Hepatocyte (in vitro differentiated cells): ENCODE results near the gene PAX6. TPM values are rescaled to one million over a fixed set of nuclear protein-coding genes. Genes with fewer than 3 reads are reported as not detected.

Source experiments
- DNase-seq: peaks from one replicate; pipeline ENCODE4 v3.0.0-alpha.2; 2016; ENCODE audit warnings: low spot score
- H2AFZ ChIP-seq: fragments of 200-600 bp; sonication (generic); 2 replicates; pipeline ENCODE4 v1.6.0; 2016; ENCODE audit warnings: antibody characterized with exemption, mild to moderate bottlenecking
- H3K27ac ChIP-seq: fragments of 200-600 bp; sonication (generic); 2 replicates; pipeline ENCODE4 v1.5.1; 2016; ENCODE audit warnings: mild to moderate bottlenecking
- H3K27me3 ChIP-seq: fragments of 200-600 bp; sonication (generic); 2 replicates; pipeline ENCODE4 v1.6.1; 2016
- H3K36me3 ChIP-seq: fragments of 200-600 bp; sonication (generic); replicated peaks from 2 replicates; pipeline ENCODE4 v1.5.1; 2016; ENCODE audit warnings: low read depth; ENCODE audit not compliant: insufficient read depth
- H3K4me1 ChIP-seq: fragments of 200-600 bp; sonication (generic); 2 replicates; pipeline ENCODE4 v1.5.1; 2016; ENCODE audit warnings: mild to moderate bottlenecking, moderate library complexity; ENCODE audit not compliant: insufficient read depth
- H3K4me2 ChIP-seq: fragments of 200-600 bp; sonication (generic); 2 replicates; pipeline ENCODE4 v1.6.0; 2016
- H3K4me3 ChIP-seq: fragments of 200-600 bp; sonication (generic); 2 replicates; pipeline ENCODE4 v1.5.1; 2016; ENCODE audit warnings: mild to moderate bottlenecking
- H3K79me2 ChIP-seq: fragments of 200-600 bp; sonication (generic); 2 replicates; pipeline ENCODE4 v1.6.0; 2017; ENCODE audit warnings: mild to moderate bottlenecking
- H3K9me2 ChIP-seq: fragments of 200-600 bp; sonication (generic); replicated peaks from 2 replicates; pipeline ENCODE4 v1.6.0; 2017; ENCODE audit warnings: mild to moderate bottlenecking; ENCODE audit not compliant: insufficient read depth
- H3K9me3 ChIP-seq: fragments of 200-600 bp; sonication (generic); 2 replicates; pipeline ENCODE4 v1.5.1; 2016; ENCODE audit warnings: low read depth, mild to moderate bottlenecking
- H4K20me1 ChIP-seq: fragments of 200-600 bp; sonication (generic); 2 replicates; pipeline ENCODE4 v1.6.0; 2016; ENCODE audit warnings: mild to moderate bottlenecking; ENCODE audit not compliant: insufficient read depth, poor library complexity, severe bottlenecking
- EZH2 ChIP-seq: fragments of 200-600 bp; sonication (generic); IDR thresholded peaks from 2 replicates; pipeline ENCODE4 v1.6.1; 2016; ENCODE audit warnings: antibody characterized with exemption, mild to moderate bottlenecking, borderline replicate concordance
- EZH2phosphoT487 ChIP-seq: fragments of 200-600 bp; sonication (generic); IDR thresholded peaks from one replicate; pipeline ENCODE4 v1.6.1; 2018; ENCODE audit warnings: antibody characterized with exemption, mild to moderate bottlenecking, low read depth, moderate library complexity; ENCODE audit not compliant: unreplicated experiment, severe bottlenecking
- WGBS: methylation state at CpG from one replicate; pipeline ENCODE4 v1.1.6; 2016; ENCODE audit warnings: low lambda C conversion rate; ENCODE audit errors: missing lambda C conversion rate; 5-methylcytosine and 5-hydroxymethylcytosine counted together
- polyA plus RNA-seq: library from polyadenylated mRNA; unstranded; fragments of >200 nt; fragmentation: Nextera tagmentation; extraction: Ambion mirVana; gene quantifications from 2 replicates; pipeline ENCODE4 v1.2.1, GENCODE V29; 2016
- total RNA-seq: library from RNA; depleted of rRNA; stranded (reverse); fragments of >200 nt; gene quantifications from 2 replicates; pipeline ENCODE4 v1.2.3, GENCODE V29; 2014
- TF ChIP-seq, protein P1 (sequence below): fragments of 200-600 bp; sonication (generic); IDR thresholded peaks from 2 replicates; pipeline ENCODE4 v1.5.1; 2016; ENCODE audit warnings: antibody characterized with exemption, mild to moderate bottlenecking; ENCODE audit not compliant: poor library complexity

PAX6 gene
- total and polyA plus RNA-seq, 2 experiments from 2014 or later: 0.21 to 0.70 TPM

DNA sequence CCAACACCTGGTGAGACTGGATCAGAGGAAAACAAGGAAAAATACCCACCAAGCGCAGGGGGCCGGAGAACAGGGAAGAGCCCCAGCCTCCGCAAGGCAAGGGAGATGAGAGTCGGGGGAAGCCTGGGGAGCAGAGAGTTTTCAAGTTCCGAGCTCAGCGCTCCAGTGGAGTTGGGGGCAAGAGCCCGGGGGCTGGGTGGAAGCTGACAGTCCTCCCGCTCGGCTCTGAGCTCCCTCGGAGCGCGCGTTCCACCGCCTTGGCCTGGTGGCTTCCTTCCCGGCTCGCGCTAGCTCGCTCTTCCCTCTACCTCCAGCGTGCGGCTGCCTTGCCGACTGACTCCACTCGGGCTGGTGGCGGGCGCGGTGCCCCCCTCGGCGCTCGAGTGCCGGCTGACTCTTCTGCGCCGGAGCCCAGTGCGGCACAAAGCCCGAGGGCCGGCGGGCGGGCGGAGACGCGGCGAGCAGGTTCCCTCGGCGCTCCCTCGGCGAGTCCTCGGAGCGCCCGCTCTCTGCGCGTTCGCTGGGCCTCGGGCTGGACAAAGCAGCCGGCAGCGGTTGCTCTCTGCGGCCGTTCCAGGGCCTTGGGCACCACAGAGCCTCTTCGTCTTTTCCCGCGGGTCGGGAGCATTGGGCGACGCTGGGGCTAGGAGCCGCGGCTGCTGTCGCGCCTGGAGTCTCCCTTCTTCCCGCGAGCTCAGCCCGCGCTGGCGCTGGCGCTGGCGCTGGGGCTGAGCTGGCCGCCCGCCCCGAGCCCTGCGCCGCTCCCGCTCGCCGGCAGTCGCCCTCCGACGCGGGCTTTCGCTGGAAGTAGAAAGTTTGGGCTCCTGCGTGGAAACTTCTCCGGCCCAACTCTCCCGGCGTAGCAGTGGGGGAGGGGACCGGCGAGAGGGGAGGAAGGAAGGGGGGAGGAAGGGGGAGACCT is 1.0 kb downstream of the PAX6 start:
- Histone ChIP-seq H4K20me1 (no peaks in the 10 kb centered on the region), H3K9me3 (no peaks in the 10 kb centered on the region), H2AFZ (peak overlapping the region; percentile 12), H3K27ac (no peak overlapping the region), H3K79me2 (no peaks in the 10 kb centered on the region), H3K9me2 (no peaks in the 10 kb centered on the region), H3K27me3 (peaks cover 100% of the 10 kb centered on the region), H3K4me1 (peaks cover 35% of the 10 kb centered on the region), H3K4me2 (peak overlapping the region; percentile 83), H3K36me3 (no peaks in the 10 kb centered on the region), H3K4me3 (peak overlapping the region; percentile 12)
- WGBS: 2% methylated on average over 87 of the region's 91 CpGs
- peak; percentile 73 for TF ChIP-seq EZH2
- TF ChIP-seq, protein P1, sequence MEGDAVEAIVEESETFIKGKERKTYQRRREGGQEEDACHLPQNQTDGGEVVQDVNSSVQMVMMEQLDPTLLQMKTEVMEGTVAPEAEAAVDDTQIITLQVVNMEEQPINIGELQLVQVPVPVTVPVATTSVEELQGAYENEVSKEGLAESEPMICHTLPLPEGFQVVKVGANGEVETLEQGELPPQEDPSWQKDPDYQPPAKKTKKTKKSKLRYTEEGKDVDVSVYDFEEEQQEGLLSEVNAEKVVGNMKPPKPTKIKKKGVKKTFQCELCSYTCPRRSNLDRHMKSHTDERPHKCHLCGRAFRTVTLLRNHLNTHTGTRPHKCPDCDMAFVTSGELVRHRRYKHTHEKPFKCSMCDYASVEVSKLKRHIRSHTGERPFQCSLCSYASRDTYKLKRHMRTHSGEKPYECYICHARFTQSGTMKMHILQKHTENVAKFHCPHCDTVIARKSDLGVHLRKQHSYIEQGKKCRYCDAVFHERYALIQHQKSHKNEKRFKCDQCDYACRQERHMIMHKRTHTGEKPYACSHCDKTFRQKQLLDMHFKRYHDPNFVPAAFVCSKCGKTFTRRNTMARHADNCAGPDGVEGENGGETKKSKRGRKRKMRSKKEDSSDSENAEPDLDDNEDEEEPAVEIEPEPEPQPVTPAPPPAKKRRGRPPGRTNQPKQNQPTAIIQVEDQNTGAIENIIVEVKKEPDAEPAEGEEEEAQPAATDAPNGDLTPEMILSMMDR: no peak
- DNase-seq: peak; percentile 61

DNA sequence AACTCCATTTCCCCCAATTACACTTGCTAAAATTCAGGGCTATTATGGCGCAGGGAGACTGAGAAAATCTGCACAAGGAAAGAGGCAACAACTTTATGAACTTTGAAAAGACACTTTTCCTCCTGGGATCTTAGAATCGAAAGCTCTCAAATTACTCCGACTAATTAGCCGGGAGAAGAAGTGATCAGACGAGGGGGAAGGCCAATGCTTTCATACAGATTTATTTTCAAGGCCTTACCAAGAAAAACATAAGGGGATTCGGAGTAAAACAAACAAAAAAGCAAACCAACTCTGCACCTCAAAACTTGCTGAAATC is 1.6 kb downstream of the PAX6 start:
- Histone ChIP-seq H3K4me2 (peak overlapping the region; percentile 83), H3K79me2 (no peaks in the 10 kb centered on the region), H3K9me2 (no peaks in the 10 kb centered on the region), H3K9me3 (no peaks in the 10 kb centered on the region), H3K27me3 (peaks cover 100% of the 10 kb centered on the region), H3K36me3 (no peaks in the 10 kb centered on the region), H2AFZ (no peak overlapping the region), H3K4me3 (no peak overlapping the region), H3K4me1 (peaks cover 40% of the 10 kb centered on the region), H3K27ac (no peak overlapping the region), H4K20me1 (no peaks in the 10 kb centered on the region)
- TF ChIP-seq, protein P1: no peak
- TF ChIP-seq EZH2phosphoT487: peak; percentile 20
- 12% methylated on average over 6 of the region's 6 CpGs for WGBS
- no peak for DNase-seq

DNA sequence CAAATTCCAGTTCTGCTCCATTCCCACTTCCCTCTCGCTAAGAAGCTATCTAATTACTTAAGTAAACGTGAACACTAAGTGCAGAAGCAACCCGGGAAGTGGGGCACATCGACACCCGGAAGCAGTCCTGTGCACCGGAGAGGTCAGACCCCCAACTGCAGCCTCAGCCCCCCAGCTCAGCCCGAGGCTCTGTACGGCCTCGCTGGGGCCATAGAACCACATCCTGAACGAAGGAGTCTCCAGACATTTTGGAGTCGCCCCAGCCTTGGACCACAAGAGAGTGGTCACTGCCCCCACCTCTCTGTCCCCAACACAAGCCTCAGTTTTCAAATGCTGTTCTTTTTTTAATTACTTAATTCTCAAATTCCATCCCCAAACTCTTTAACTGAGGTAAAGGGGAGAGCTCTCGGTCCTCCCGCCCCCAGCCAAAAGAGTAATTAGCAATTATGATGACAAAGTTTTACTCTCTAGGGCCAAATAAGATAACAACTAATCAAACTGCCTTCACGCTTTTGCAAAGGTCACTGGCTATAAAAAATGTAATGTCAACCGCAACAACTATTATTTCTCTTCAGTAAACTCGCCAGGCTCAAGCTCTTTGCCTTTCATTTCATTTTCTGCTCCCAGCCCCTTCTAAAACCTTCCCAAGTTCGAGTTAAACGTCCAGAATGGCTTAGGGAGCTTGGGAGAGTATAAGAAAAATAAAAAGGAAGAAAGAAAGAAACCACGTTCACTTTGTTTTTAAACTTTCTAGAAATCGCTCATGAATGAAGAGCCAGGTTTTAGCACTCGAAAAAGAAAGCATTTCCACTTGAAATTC is 2.2 kb downstream of the PAX6 start:
- H3K27ac ChIP-seq: no peak overlapping the region
- H2AFZ ChIP-seq: no peak overlapping the region
- H3K79me2 ChIP-seq: no peaks in the 10 kb centered on the region

More for the DNA sequence above, 2.2 kb downstream of the PAX6 start:
- WGBS: 6% methylated on average over 21 of the region's 21 CpGs
- Histone ChIP-seq H3K9me2 (no peaks in the 10 kb centered on the region), H3K9me3 (no peaks in the 10 kb centered on the region), H3K36me3 (no peaks in the 10 kb centered on the region), H3K4me3 (no peak overlapping the region), H3K4me2 (no peak overlapping the region), H3K27me3 (peaks cover 100% of the 10 kb centered on the region), H4K20me1 (no peaks in the 10 kb centered on the region), H3K4me1 (peaks cover 43% of the 10 kb centered on the region)
- no peak for TF ChIP-seq EZH2
- TF ChIP-seq EZH2phosphoT487: peak; percentile 24
- TF ChIP-seq, protein P1: no peak
- DNase-seq: no peak
